ENCODE results near the gene SORCS1. TPM values are rescaled to one million over a fixed set of nuclear protein-coding genes. Genes with fewer than 3 reads are reported as not detected.

The SORCS1 gene
- total RNA-seq, 1 experiment from 2014 or later = not detected

GRCh38 chr10:106595281-106595680, 569.2 kb downstream of the SORCS1 start (continued):
- TF ChIP-seq ZBTB33 (IDR thresholded peaks at IDR 0.05; ENCODE audit: extremely low read depth, insufficient replicate concordance, low read length) = no peak
- no peak for TF ChIP-seq FOSL1 (IDR thresholded peaks at IDR 0.05; ENCODE audit: low read depth)
- TF ChIP-seq ZFX (IDR thresholded peaks at IDR 0.05) = no peak
- no peak for TF ChIP-seq EZH2phosphoT487 (IDR thresholded peaks at IDR 0.05; ENCODE audit: borderline replicate concordance)

- ChIA-PET RAD21 (ENCODE audit: low non-redundant PET in 1 of 2, low total read pairs in 2 of 2, uncharacterized antibody in 2 of 2, unreplicated experiment in 2 of 2) (no interaction called here), CTCF (no interaction called here), POLR2A (no interaction called here)
- Histone ChIP-seq H2AFZ (ENCODE audit: low read depth, low read length, poor library complexity, severe bottlenecking) (no peak overlapping the region), H3K4me1 (ENCODE audit: control insufficient read depth in 1 of 2, insufficient read depth in 2 of 2, low read length in 2 of 2) (no peaks in the 10 kb centered on the region), H3K9ac (ENCODE audit: low read length) (no peak overlapping the region), H3K27ac (ENCODE audit: low read depth, low read length) (no peak overlapping the region), H3K9me2 (ENCODE audit: insufficient read depth) (no peaks in the 10 kb centered on the region), H3K27me3 (ENCODE audit: insufficient read depth, low read length) (no peaks in the 10 kb centered on the region), H3K79me2 (ENCODE audit: insufficient read depth, low read length) (no peaks in the 10 kb centered on the region), H3K36me3 (ENCODE audit: control insufficient read depth in 1 of 2, insufficient read depth in 2 of 2, low read length in 2 of 2) (no peaks in the 10 kb centered on the region), H4K20me1 (ENCODE audit: insufficient read depth) (no peaks in the 10 kb centered on the region), H3K9me3 (ENCODE audit: control insufficient read depth in 1 of 2, insufficient read depth in 1 of 2, low read depth in 1 of 2, low read length in 2 of 2) (peaks cover 29 to 51% of the 10 kb centered on the region in 2 experiments; a peak in 3 of 4 replicates), H3K4me2 (ENCODE audit: low read length) (no peak overlapping the region), H3K4me3 (replicated peaks in 1 of 2; ENCODE audit: low read depth in 1 of 2, low read length in 2 of 2) (no peak overlapping the region)
- DNase-seq (ENCODE audit: low read depth, low spot score) (no peak), ATAC-seq (no peak)
- TF ChIP-seq POLR2A (IDR thresholded peaks at IDR 0.05; ENCODE audit: borderline replicate concordance, extremely low read depth, insufficient read depth, insufficient read length) = no peak
- no TSS peak for BruUV-seq (replicated peaks)
- intact Hi-C loops (cut with micrococcal nuclease) = no loop called here
Observed at GRCh38 chr10:106593876-106594275, 570.6 kb downstream of the SORCS1 start.

- DNase-seq (ENCODE audit: low read depth, low spot score) (no peak), ATAC-seq (no peak)
- Histone ChIP-seq H3K9me2 (ENCODE audit: insufficient read depth) (no peaks in the 10 kb centered on the region), H3K27me3 (ENCODE audit: insufficient read depth, low read length) (no peaks in the 10 kb centered on the region), H2AFZ (ENCODE audit: low read depth, low read length, poor library complexity, severe bottlenecking) (no peak overlapping the region), H3K36me3 (ENCODE audit: control insufficient read depth in 1 of 2, insufficient read depth in 2 of 2, low read length in 2 of 2) (no peaks in the 10 kb centered on the region), H3K4me2 (ENCODE audit: low read length) (no peak overlapping the region), H3K27ac (ENCODE audit: low read depth, low read length) (no peak overlapping the region), H3K79me2 (ENCODE audit: insufficient read depth, low read length) (no peaks in the 10 kb centered on the region), H3K9me3 (ENCODE audit: control insufficient read depth in 1 of 2, insufficient read depth in 1 of 2, low read depth in 1 of 2, low read length in 2 of 2) (peaks cover 36 to 50% of the 10 kb centered on the region in 2 experiments; a peak in 3 of 4 replicates), H3K9ac (ENCODE audit: low read length) (no peak overlapping the region), H3K4me3 (replicated peaks in 1 of 2; ENCODE audit: low read depth in 1 of 2, low read length in 2 of 2) (no peak overlapping the region), H4K20me1 (ENCODE audit: insufficient read depth) (no peaks in the 10 kb centered on the region), H3K4me1 (ENCODE audit: control insufficient read depth in 1 of 2, insufficient read depth in 2 of 2, low read length in 2 of 2) (no peaks in the 10 kb centered on the region)
- ChIA-PET POLR2A (no interaction called here), RAD21 (ENCODE audit: low non-redundant PET in 1 of 2, low total read pairs in 2 of 2, uncharacterized antibody in 2 of 2, unreplicated experiment in 2 of 2) (no interaction called here), CTCF (no interaction called here)
- BruUV-seq (replicated peaks) = no TSS peak
- intact Hi-C loops (cut with micrococcal nuclease) = no loop called here
- TF ChIP-seq SRF (IDR thresholded peaks at IDR 0.05; ENCODE audit: low read depth) = no peak
- no peak for TF ChIP-seq RAD21 (IDR thresholded peaks at IDR 0.05; ENCODE audit: low read depth)
- no peak for TF ChIP-seq EZH2phosphoT487 (IDR thresholded peaks at IDR 0.05; ENCODE audit: borderline replicate concordance)
- TF ChIP-seq POLR2A (IDR thresholded peaks at IDR 0.05; ENCODE audit: borderline replicate concordance, extremely low read depth, insufficient read depth, insufficient read length) = no peak
- TF ChIP-seq TCF7L2 (IDR thresholded peaks at IDR 0.05; ENCODE audit: borderline replicate concordance, extremely low read depth, insufficient read depth, insufficient read length) = no peak
- TF ChIP-seq SIN3A (IDR thresholded peaks at IDR 0.05; ENCODE audit: low read depth) = no peak
- no peak for TF ChIP-seq YY1 (IDR thresholded peaks at IDR 0.05; ENCODE audit: extremely low read depth, insufficient replicate concordance, low read depth, low read length)
- TF ChIP-seq SP1 (IDR thresholded peaks at IDR 0.05; ENCODE audit: low read depth) = no peak
- no peak for TF ChIP-seq JUND (IDR thresholded peaks at IDR 0.05)
- TF ChIP-seq FOSL1 (IDR thresholded peaks at IDR 0.05; ENCODE audit: low read depth) = no peak
- TF ChIP-seq ZFX (IDR thresholded peaks at IDR 0.05) = no peak
- no peak for TF ChIP-seq REST (IDR thresholded peaks at IDR 0.05; ENCODE audit: low read depth)
- no peak for TF ChIP-seq CBX3 (IDR thresholded peaks at IDR 0.05; ENCODE audit: low read depth)
Observed at GRCh38 chr10:106592396-106592795, 572.1 kb downstream of the SORCS1 start.

Measured in HCT116 (cell line).